ENCODE measurements around the gene CALY.

DNA sequence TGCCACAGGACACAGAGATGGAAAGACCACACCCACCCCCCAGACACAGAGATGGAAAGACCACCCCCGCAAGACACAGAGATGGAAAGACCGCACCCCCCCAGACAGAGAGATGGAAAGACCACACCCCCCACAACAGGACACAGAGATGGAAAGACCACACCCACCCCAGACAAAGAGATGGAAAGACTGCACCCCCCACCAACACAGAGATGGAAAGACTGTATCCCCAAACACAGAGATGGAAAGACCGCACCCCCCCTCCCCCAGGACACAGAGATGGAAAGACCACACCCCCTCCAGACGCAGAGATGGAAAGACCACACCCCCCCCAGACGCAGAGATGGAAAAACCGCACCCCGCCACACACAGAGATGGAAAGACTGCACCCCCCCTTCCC is 20.0 kb downstream of the CALY start:
- no peak for TF ChIP-seq POLR2A (IDR thresholded peaks at IDR 0.05; ENCODE audit: low read depth, low read length)
- TF ChIP-seq POLR2AphosphoS5 (IDR thresholded peaks at IDR 0.05; ENCODE audit: low read depth, low read length): no peak
- TF ChIP-seq TAF1 (IDR thresholded peaks at IDR 0.05; ENCODE audit: borderline replicate concordance, low read depth, low read length): no peak
